Activated naive CD8-positive, alpha-beta T cell (primary cell): ENCODE results near the gene ROBO4.

ENCODE experiments used
- H3K27ac Mint-ChIP-seq: one replicate; pipeline ENCODE4 v1.8.0; 2021; ENCODE audit warnings: mixed read lengths
- H3K27me3 Mint-ChIP-seq: one replicate; pipeline ENCODE4 v1.8.0; 2021; ENCODE audit warnings: mixed read lengths
- H3K36me3 Mint-ChIP-seq: one replicate; pipeline ENCODE4 v1.8.0; 2021; ENCODE audit warnings: mixed read lengths
- H3K4me1 Mint-ChIP-seq: one replicate; pipeline ENCODE4 v1.8.0; 2021; ENCODE audit warnings: low read depth, mixed read lengths
- H3K4me3 Mint-ChIP-seq: one replicate; pipeline ENCODE4 v1.8.0; 2021; ENCODE audit warnings: mild to moderate bottlenecking, mixed read lengths
- H3K9me3 Mint-ChIP-seq: one replicate; pipeline ENCODE4 v1.8.0; 2021; ENCODE audit warnings: low read depth, mixed read lengths

The ROBO4 gene

DNA sequence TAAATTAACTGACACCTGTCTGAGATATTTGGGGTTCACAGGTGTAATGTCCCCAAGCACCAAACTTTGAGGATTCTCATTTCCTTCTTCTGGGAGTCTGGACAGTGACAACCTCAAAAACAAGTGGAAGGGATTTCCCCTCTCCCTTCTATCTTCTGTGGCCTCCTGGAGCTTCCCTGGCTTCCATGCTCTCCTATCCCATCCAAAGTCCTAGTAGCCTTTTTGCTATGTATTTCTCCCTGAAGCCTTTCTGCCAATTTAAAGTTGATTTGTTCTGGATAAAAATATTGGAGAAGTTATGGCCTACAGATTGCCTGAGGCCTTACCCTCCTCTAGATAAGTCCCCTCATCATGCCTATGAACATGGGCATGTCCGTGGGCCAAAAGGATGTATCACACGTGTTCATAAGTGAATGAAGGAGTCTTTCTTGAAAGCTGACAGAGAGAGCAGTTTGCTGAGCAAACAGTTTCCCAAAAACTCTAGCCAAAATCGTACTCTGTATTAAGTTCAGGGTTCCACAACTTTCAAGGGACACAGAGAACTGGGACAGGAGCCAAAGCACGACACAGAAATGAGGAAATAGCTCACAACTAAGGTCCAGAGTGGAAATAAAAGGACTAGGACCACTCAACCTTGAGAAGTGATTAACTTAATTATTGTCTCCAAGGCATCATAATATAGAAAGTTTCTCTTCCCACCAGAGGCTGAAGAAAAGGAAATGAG lies 31.4 kb upstream of the ROBO4 start:
- H3K9me3 Mint-ChIP-seq, result no peaks in the 10 kb centered on the region
- H3K4me3 Mint-ChIP-seq, result no peak overlapping the region
- no peaks in the 10 kb centered on the region for H3K27me3 Mint-ChIP-seq
- H3K27ac Mint-ChIP-seq, result no peak overlapping the region
- peaks cover 14% of the 10 kb centered on the region for H3K4me1 Mint-ChIP-seq
- no peaks in the 10 kb centered on the region for H3K36me3 Mint-ChIP-seq

DNA sequence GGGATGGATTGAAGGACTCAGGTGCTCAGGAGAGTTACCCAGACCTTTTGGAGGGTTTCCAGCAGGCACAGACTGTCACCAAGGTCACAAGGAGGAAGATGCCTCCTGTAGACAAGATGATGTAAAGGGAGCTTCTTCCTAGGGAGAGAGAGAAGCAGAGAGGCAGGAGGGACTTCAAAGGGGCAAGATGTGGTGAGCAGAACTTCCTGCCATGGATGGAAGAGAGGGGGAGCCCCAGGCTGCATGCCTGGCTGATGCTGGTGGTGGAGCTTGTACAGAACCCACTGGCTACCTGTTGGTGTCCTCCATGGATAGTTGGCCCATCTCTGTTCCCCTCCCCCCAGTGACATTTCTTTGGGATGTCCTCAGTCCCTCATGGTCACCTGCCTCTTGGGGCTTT lies 25.6 kb upstream of the ROBO4 start:
- peak overlapping the region; percentile 39 for H3K4me3 Mint-ChIP-seq
- H3K27me3 Mint-ChIP-seq, result no peaks in the 10 kb centered on the region
- H3K4me1 Mint-ChIP-seq, result peaks cover 33% of the 10 kb centered on the region
- no peaks in the 10 kb centered on the region for H3K36me3 Mint-ChIP-seq
- H3K9me3 Mint-ChIP-seq, result no peaks in the 10 kb centered on the region
- H3K27ac Mint-ChIP-seq, result no peak overlapping the region

DNA sequence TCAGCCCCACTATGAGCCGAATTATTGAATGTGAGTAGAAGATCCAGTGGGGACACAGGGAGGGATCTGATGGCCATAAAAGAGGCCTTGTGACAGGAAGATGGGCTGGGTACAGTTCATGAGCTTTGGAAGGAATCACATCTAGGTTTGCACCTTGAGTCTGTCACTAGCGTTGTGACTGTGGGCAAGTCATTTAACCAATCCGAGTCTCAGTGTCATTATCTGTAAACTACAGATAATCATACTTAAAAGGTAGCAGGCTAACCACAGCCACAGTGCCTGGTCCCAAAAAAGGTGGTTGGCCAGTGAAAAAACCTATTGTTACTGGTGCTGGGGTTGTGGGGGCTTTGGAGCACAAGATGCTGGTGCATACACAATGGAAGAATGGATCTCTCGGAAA lies 25.2 kb upstream of the ROBO4 start:
- Mint-ChIP-seq H3K4me3 (peak overlapping the region; percentile 39), H3K27ac (no peak overlapping the region), H3K27me3 (no peaks in the 10 kb centered on the region), H3K4me1 (peaks cover 33% of the 10 kb centered on the region), H3K36me3 (no peaks in the 10 kb centered on the region), H3K9me3 (no peaks in the 10 kb centered on the region)

DNA sequence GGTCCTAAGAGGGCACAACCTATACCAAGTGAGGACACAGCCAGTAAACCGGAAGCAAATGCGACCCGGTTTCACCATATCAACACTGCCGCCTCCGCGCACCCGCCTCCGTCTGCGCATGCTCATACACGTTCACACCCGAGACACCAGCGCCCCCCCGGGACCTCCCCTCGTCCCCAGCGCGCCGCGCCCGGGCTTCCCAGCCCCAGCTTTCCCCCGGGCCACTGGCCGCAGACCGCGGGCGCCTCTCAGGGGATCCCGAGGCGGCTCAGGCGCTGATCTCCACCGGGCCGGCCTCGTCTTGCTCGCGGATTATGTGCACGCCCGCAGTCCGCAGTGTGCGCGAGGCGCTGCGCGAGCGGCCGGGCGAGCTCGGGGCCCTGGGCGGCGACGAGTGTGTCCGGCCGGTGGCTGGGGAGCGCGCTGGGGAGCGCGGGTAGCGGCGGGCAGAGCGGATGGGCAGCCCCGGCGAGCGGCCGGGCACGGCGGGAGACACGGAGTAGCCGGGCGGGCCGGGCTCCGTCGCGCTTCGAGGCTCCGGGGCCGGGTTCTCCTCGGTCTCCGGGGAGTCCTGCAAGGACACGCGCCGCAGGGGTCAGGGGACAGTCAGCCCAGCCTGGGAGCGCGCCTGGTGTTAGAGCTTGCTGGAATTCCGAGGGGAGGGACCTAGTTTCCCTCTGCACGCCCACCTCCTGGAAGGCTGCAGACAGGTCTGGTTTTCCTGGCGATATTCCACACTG lies 23.4 kb upstream of the ROBO4 start:
- Mint-ChIP-seq H3K27me3 (no peaks in the 10 kb centered on the region), H3K4me1 (peaks cover 33% of the 10 kb centered on the region), H3K4me3 (peak overlapping the region; percentile 79), H3K36me3 (no peaks in the 10 kb centered on the region), H3K9me3 (no peaks in the 10 kb centered on the region), H3K27ac (peak overlapping the region; percentile 41)

DNA sequence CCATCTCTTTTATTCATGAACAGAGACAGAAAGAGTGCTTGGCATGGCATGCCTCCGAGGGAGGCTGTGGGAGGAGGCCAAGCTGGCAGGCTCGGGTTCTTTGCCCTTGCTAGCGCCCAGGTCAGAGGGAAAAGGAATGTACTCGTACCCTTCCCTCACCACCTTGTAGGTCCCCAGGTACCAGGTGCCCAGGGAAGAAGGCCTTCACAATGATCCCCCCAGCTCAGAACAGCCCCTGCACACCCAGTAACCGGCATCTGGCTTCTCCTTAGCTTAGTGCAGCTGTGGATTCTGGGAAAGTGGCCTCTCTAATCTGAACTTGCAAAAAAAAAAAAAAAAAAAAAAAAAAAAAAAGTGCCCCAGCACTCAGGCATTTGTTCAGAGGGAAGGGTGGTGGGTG lies 22.7 kb upstream of the ROBO4 start:
- H3K36me3 Mint-ChIP-seq, result no peaks in the 10 kb centered on the region
- H3K27ac Mint-ChIP-seq, result no peak overlapping the region
- H3K27me3 Mint-ChIP-seq, result no peaks in the 10 kb centered on the region
- H3K9me3 Mint-ChIP-seq, result no peaks in the 10 kb centered on the region
- peak overlapping the region; percentile 79 for H3K4me3 Mint-ChIP-seq
- peaks cover 33% of the 10 kb centered on the region for H3K4me1 Mint-ChIP-seq

DNA sequence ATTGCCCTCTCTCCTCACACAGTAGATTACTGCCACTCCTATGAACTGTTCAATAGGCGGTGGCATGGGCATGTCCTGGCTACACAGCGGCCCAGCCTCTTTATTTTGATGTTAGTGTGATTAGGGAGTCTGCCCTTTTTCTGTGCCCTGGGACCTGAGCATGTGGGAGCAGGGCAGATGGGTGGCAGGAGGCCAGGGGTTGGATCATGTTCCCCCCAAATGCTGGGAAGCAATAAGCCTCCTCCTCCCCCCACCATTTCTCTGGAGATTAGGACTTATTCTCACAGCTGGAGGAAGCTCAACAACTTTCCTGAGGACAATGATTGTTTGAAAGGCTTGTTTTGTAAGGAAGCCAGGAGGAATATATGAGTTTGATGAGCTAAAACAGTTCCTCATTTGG lies 22.2 kb upstream of the ROBO4 start:
- peaks cover 33% of the 10 kb centered on the region for H3K4me1 Mint-ChIP-seq
- peak overlapping the region; percentile 23 for H3K4me3 Mint-ChIP-seq
- no peaks in the 10 kb centered on the region for H3K27me3 Mint-ChIP-seq
- no peak overlapping the region for H3K27ac Mint-ChIP-seq
- no peaks in the 10 kb centered on the region for H3K9me3 Mint-ChIP-seq
- H3K36me3 Mint-ChIP-seq, result no peaks in the 10 kb centered on the region

DNA sequence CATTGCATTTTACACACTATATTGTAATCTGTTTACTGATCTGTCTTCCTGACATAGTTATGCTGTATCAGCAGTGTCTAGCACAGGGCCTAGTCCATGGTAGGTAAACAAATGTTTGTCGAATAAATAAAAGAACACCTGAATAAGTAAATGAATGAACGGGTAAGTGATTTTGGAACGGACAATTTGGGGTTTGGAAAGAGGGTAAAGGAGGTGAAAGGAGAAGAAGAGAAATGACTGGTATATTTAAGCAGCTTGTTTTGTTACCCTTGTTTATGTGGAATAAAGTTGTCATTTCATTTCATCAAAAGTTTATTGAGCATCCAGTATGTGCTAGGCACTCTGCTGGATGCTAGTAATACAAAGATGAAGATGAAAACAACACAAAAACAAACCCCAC lies 21.3 kb upstream of the ROBO4 start, which contains the start of gene HEPN1:
HEPN1 (plus strand) TSS at position 301 of the 400 bp plus-strand sequence.
- no peaks in the 10 kb centered on the region for H3K9me3 Mint-ChIP-seq
- no peaks in the 10 kb centered on the region for H3K27me3 Mint-ChIP-seq
- H3K27ac Mint-ChIP-seq, result no peak within 1 kb of the TSS
- no peaks in the 10 kb centered on the region for H3K36me3 Mint-ChIP-seq
- H3K4me3 Mint-ChIP-seq, result peak within 1 kb of the TSS; percentile 23
- peaks cover 29% of the 10 kb centered on the region for H3K4me1 Mint-ChIP-seq

DNA sequence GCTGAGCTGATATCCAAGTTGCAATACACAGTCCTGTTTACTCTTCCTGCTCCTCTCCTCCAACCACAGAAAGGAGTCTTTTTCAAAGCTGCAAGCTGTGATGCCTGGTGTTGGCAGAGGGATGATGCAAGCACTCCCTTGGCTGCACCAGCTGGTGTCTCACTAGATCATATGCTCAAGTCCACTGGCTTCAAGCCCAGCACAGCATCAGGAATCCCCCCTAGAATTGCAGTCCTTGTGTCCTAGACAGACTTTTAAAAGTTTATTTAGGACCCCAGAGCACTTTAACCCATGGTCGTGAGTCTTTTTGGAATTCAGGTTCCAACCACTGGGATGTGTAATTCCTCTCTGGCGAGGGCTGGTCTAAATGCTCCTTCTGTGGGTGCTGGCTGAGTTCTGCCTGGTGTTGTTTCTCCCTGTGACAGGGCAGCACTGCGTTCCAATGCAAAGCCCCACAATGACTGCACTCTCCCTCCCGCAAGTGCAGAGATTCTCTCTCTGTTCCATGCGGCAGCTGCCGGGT lies 19.5 kb upstream of the ROBO4 start:
- Mint-ChIP-seq H3K4me1 (peaks cover 12% of the 10 kb centered on the region), H3K36me3 (no peaks in the 10 kb centered on the region), H3K4me3 (no peak overlapping the region), H3K9me3 (no peaks in the 10 kb centered on the region), H3K27ac (no peak overlapping the region), H3K27me3 (no peaks in the 10 kb centered on the region)

DNA sequence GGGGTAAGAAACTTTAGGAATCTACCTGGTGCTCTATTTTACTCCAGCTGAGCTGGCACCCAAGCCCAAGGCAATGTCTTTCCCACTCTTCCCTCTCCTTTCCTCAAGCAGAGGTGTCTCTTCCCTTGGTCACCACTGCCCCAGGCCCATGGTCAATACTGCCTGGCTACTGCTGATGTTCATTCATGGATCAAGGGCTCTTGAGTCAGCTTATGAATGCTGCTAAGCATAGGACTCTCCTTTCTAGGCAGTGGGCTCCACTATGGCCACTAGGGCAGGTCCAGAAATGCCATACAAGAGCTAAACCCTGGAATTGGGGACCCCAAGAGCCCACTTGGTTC lies 18.7 kb upstream of the ROBO4 start:
- no peak overlapping the region for H3K4me3 Mint-ChIP-seq
- H3K4me1 Mint-ChIP-seq, result peaks cover 6% of the 10 kb centered on the region
- no peaks in the 10 kb centered on the region for H3K9me3 Mint-ChIP-seq
- no peak overlapping the region for H3K27ac Mint-ChIP-seq
- no peaks in the 10 kb centered on the region for H3K27me3 Mint-ChIP-seq
- no peaks in the 10 kb centered on the region for H3K36me3 Mint-ChIP-seq

DNA sequence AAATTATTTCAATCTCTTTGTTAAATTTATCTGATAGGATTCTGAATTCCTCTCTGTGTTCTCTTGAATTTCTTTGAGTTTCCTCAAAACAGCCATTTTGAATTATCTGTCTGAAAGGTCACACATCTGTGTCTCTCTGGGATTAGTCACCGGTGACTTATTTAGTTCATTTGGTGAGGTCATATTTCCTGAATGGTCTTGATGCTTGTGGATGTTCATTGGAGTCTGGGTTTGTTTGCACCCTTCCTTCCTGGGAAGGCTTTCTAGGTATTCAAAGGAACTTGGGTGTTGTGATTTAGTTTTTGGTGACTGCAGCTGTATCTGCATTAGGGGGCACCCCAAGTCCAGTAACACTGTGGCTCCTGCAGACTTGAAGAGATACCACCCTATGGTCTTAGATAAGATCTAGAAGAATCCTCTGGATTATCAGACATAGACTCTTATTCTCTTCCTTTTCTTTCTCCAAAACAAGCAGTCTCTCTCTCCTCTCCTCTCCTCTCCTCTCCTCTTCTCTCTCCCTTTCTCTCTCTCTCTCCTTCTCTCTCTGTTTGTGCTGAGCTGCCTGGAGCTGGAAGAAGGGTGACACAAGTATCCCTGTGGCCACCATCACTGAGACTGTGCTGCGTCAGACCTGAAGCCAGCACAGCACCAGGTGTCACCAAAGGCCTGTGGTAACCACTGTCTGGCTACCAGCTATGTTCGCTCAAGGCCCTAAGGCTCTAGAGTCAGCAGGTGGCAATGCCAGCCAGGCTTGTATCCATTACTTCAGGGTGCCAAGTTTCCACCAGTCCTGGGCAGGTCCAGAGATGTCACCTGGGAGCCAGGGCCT lies 18.1 kb upstream of the ROBO4 start:
- peaks cover 5% of the 10 kb centered on the region for H3K4me1 Mint-ChIP-seq
- H3K27me3 Mint-ChIP-seq, result no peaks in the 10 kb centered on the region

DNA sequence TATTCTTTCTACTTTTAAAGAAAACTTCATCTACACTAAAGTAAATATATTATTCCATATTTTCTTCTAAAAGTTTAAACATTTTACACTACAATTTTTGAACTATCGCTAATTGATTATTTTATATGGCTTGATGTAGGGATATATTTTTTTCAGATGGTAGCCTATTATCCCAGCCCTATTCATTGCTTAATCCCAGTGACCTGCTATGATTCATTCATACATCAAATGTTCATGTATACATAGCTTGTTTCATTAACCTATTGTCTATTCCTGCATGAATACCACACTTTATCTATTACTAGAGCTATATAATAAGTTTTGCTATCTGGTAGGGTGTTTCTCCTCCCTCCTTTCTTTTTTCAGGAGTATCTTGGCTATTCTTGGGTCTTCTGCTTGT lies 5.0 kb upstream of the ROBO4 start:
- Mint-ChIP-seq H3K4me3 (no peak overlapping the region), H3K27ac (no peak overlapping the region), H3K4me1 (peaks cover 3% of the 10 kb centered on the region), H3K27me3 (peaks cover 12% of the 10 kb centered on the region), H3K9me3 (no peaks in the 10 kb centered on the region), H3K36me3 (no peaks in the 10 kb centered on the region)

More for the DNA sequence above, 18.1 kb upstream of the ROBO4 start:
- Mint-ChIP-seq H3K4me3 (no peak overlapping the region), H3K9me3 (no peaks in the 10 kb centered on the region), H3K36me3 (no peaks in the 10 kb centered on the region), H3K27ac (no peak overlapping the region)

DNA sequence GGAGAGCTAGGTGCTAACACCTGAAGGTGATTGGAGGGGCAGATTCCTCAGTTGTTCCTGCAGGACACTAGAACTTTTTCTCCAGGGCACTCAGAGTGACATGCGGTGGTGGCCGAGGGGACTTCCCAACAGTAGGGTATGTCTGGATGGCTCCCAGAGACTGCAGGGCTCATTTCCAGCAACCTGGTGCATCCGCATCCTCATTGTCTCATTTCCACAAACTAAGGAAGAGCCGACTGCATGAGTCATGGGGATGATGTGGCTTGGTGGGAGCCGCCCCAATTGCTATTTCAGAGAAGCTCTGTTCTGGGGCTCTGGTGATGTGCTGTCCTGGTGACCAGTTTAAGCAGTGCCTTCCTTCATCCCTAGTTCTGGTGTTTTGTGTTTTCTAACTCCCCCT lies 2.8 kb upstream of the ROBO4 start:
- no peak overlapping the region for H3K4me3 Mint-ChIP-seq
- H3K9me3 Mint-ChIP-seq, result no peaks in the 10 kb centered on the region
- peaks cover 11% of the 10 kb centered on the region for H3K27me3 Mint-ChIP-seq
- peaks cover 5% of the 10 kb centered on the region for H3K4me1 Mint-ChIP-seq
- H3K36me3 Mint-ChIP-seq, result no peaks in the 10 kb centered on the region
- no peak overlapping the region for H3K27ac Mint-ChIP-seq

DNA sequence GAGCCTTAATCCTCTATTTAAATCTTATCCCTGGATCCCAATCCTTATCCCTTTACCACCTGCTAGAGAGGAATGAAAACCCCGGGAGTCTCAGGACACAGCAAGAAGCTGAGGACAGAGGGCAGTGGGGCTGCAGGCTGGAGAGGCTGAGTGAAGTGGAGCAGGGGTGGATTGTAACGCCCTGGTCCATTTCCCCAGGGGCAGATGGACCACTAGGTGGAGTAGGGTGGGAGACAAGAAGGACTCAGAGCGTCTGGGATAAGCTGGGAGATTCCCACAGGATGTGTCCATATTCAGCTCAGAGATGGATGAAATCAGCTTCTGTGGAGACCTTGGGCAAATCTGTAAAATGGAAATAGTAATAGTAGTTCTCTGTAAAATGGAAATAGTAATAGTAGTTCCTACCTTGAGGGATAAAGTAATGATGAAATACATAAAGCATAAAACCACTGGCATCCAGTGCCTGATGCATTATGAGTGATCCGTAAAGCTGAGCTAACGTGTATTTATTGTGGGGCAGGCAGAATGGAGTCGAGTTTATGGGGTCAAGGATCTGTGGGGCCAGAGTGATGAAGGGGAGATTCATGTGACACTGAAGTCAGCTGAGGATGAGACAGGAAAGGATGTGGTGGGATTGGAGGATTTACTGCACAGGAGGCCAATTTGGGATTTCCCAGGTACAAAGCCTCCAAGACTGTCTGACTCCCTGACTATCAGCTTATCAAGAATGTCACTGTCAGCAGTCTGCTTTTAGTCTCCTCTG lies 1.9 kb upstream of the ROBO4 start:
- no peaks in the 10 kb centered on the region for H3K36me3 Mint-ChIP-seq
- H3K27ac Mint-ChIP-seq, result no peak overlapping the region
- no peak overlapping the region for H3K4me3 Mint-ChIP-seq
- peaks cover 5% of the 10 kb centered on the region for H3K4me1 Mint-ChIP-seq
- peaks cover 7% of the 10 kb centered on the region for H3K27me3 Mint-ChIP-seq
- H3K9me3 Mint-ChIP-seq, result no peaks in the 10 kb centered on the region

DNA sequence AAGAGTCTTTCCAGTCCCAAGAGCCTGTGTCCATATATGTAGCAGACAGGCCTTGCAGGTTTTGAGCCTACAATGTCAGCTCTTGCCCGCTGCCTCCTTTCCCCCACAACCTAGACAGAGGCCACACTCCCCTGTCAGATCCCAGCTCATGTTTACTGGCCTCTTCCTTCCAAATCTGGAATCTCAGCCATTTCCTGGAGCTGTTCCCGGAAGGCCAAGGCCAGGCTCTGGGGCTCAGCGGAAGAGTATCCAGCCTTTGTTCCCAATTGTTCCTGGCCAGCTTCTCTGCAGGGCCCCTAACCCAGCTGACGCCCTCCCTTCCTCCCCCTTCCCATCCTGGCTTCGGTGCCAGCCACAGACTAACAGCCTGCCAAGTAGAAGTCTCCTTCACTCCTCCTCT lies 1.0 kb upstream of the ROBO4 start:
- Mint-ChIP-seq H3K27me3 (peaks cover 7% of the 10 kb centered on the region), H3K4me3 (no peak overlapping the region), H3K27ac (no peak overlapping the region)

More for the DNA sequence above, 1.0 kb upstream of the ROBO4 start:
- Mint-ChIP-seq H3K4me1 (peaks cover 5% of the 10 kb centered on the region), H3K9me3 (no peaks in the 10 kb centered on the region), H3K36me3 (no peaks in the 10 kb centered on the region)
